NT2/D1 (cell line): ENCODE data around the gene CYP4F11.

Source experiments
- SUZ12 ChIP-seq: IDR thresholded peaks from 2 replicates; pipeline ENCODE4 v1.6.1; 2011; ENCODE audit not compliant: insufficient read length, insufficient read depth; ENCODE audit errors: extremely low read depth
- YY1 ChIP-seq: IDR thresholded peaks from 2 replicates; pipeline ENCODE4 v1.6.1; 2011; ENCODE audit not compliant: insufficient read length, insufficient read depth
- ZNF274 ChIP-seq: IDR thresholded peaks from 2 replicates; pipeline ENCODE4 v1.6.1; 2011; ENCODE audit warnings: mild to moderate bottlenecking, low read depth, low read length

GRCh38 chr19:15866636-15867035 is 67.7 kb downstream of the CYP4F11 start:
- TF ChIP-seq YY1 (no peak), ZNF274 (no peak), SUZ12 (no peak)
